Transverse colon (tissue), 4 donors: ENCODE data around the gene SLC24A3. TPM values are rescaled to one million over a fixed set of nuclear protein-coding genes. Genes with fewer than 3 reads are reported as not detected.

ENCODE experiments used
- DNase-seq: peaks from one replicate; pipeline ENCODE4 v3.0.0-alpha.2; 2019
- H3K27ac ChIP-seq, 4 donors: fragments of 200-600 bp; sonication (generic); 2 replicates each; pipeline ENCODE4 v1.5.1; 2016 to 2018; ENCODE audit warnings: inconsistent platforms in 4 of 4
- H3K27me3 ChIP-seq: fragments of 200-600 bp; sonication (generic); 2 replicates; pipeline ENCODE4 v1.5.1; 2017; ENCODE audit warnings: inconsistent platforms
- H3K36me3 ChIP-seq, 4 donors: fragments of 200-600 bp; sonication (generic); 2 replicates each; pipeline ENCODE4 v1.5.1; 2017 to 2019; ENCODE audit warnings: inconsistent platforms in 4 of 4
- H3K4me1 ChIP-seq, 4 donors: fragments of 200-600 bp; sonication (generic); 2 replicates each; pipeline ENCODE4 v1.5.1; 2017 to 2020; ENCODE audit warnings: inconsistent platforms in 4 of 4
- H3K4me3 ChIP-seq, 4 donors: fragments of 200-600 bp; sonication (generic); 1 replicate in 1 of 4; 2 replicates in 3 of 4; pipeline versions ENCODE4 v1.5.1 to v1.6.1; 2017 to 2019; ENCODE audit warnings: inconsistent platforms in 4 of 4
- H3K9me3 ChIP-seq, 2 donors: fragments of 200-600 bp; sonication (generic); 2 replicates each; pipeline ENCODE4 v1.5.1; 2017 to 2019; ENCODE audit warnings: inconsistent platforms in 2 of 2
- EP300 ChIP-seq: sonication (generic); formaldehyde crosslinking; IDR thresholded peaks from one replicate; pipeline ENCODE4 v1.6.1; 2017; ENCODE audit warnings: antibody characterized with exemption, low read depth
- POLR2A ChIP-seq: fragments of 450-650 bp; IDR thresholded peaks from one replicate; pipeline ENCODE4 v1.6.1; 2016; ENCODE audit warnings: antibody characterized with exemption, mild to moderate bottlenecking, moderate library complexity
- POLR2AphosphoS5 ChIP-seq, 3 donors: sonication (generic); formaldehyde crosslinking; IDR thresholded peaks; one replicate each; pipeline ENCODE4 v1.6.1; 2016; ENCODE audit warnings: antibody characterized with exemption in 3 of 3
- WGBS, 2 donors: methylation state at CpG; one replicate each; pipeline ENCODE4 v1.1.5; 2018; ENCODE audit warnings: low coverage in 1 of 2; 5-methylcytosine and 5-hydroxymethylcytosine counted together
- in situ Hi-C, 4 donors: fragments of 200-750 bp; cut with MboI; loops; one replicate each; pipeline versions ENCODE4 v1.15.0 to v1.15.1; 2017; ENCODE audit warnings: low sequenced_read_pairs in 3 of 4, low pct_ligation_motif_present in 1 of 4, low pct_unique_long_range_greater_than_20kb in 1 of 4
- intact Hi-C: fragments of 100-400 bp; cut with DNase I; formaldehyde crosslinking; loops from one replicate; pipeline ENCODE4 v1.15.1; 2023; ENCODE audit warnings: low total_unique reads
- total RNA-seq, 4 donors: library from RNA; depleted of rRNA; stranded (reverse); fragments of >200 nt; gene quantifications; one replicate each; pipeline ENCODE4 v1.1.0, GENCODE V29; 2016
- TF ChIP-seq, protein P1 (sequence below), 5 experiments: fragments of 200-600 bp in 3 of 5; fragments of 450-650 bp in 2 of 5; sonication (generic) in 3 of 5; IDR thresholded peaks; 1 replicate in 2 of 5; 2 replicates in 3 of 5; pipeline ENCODE4 v1.5.1; 2016 to 2017; ENCODE audit warnings: antibody characterized with exemption in 5 of 5, inconsistent platforms in 3 of 5, mild to moderate bottlenecking in 2 of 5, moderate library complexity in 1 of 5

Gene SLC24A3
- total RNA-seq, 4 donors from 2014 or later = 4.4 to 6.7 (median 4.6) TPM

DNA sequence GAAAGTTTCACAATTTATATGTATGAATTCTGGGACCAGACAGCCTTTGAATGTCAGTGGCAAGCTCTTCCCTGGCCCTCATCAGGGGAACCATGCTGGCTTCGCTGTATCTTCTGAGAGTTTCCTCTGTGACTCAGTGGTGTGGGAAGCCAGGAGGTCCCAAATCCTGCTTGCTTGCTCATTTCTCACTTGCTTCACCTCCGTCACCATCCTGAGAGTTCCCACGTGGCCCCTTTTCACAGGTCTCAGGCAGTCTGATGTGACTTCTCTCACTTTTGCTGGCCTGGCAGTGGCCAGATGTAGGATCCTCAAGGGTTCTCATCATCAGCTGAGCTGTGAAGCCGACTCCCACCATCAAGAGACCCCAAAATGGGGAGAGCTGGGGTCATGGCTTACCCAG, 517.2 kb downstream of the SLC24A3 start:
- no peaks in the 10 kb centered on the region for H3K9me3 ChIP-seq
- no peak overlapping the region for H3K4me3 ChIP-seq
- WGBS, 2 donors = 80 to 83% methylated on average over 2 to 4 of the region's 4 CpGs
- TF ChIP-seq POLR2AphosphoS5 (IDR thresholded peaks at IDR 0.05) (no peak), EP300 (no peak), POLR2A (no peak)
- TF ChIP-seq, protein P1, sequence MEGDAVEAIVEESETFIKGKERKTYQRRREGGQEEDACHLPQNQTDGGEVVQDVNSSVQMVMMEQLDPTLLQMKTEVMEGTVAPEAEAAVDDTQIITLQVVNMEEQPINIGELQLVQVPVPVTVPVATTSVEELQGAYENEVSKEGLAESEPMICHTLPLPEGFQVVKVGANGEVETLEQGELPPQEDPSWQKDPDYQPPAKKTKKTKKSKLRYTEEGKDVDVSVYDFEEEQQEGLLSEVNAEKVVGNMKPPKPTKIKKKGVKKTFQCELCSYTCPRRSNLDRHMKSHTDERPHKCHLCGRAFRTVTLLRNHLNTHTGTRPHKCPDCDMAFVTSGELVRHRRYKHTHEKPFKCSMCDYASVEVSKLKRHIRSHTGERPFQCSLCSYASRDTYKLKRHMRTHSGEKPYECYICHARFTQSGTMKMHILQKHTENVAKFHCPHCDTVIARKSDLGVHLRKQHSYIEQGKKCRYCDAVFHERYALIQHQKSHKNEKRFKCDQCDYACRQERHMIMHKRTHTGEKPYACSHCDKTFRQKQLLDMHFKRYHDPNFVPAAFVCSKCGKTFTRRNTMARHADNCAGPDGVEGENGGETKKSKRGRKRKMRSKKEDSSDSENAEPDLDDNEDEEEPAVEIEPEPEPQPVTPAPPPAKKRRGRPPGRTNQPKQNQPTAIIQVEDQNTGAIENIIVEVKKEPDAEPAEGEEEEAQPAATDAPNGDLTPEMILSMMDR (IDR thresholded peaks at IDR 0.05) = no peak
- H3K27me3 ChIP-seq = no peaks in the 10 kb centered on the region
- no peak overlapping the region for H3K27ac ChIP-seq
- no peak for DNase-seq
- H3K4me1 ChIP-seq = peaks cover 0 to under 1% (median 0%) of the 10 kb centered on the region in 4 donors
- in situ Hi-C loops (no loop called here), intact Hi-C loops (no loop called here)
- no peaks in the 10 kb centered on the region for H3K36me3 ChIP-seq

DNA sequence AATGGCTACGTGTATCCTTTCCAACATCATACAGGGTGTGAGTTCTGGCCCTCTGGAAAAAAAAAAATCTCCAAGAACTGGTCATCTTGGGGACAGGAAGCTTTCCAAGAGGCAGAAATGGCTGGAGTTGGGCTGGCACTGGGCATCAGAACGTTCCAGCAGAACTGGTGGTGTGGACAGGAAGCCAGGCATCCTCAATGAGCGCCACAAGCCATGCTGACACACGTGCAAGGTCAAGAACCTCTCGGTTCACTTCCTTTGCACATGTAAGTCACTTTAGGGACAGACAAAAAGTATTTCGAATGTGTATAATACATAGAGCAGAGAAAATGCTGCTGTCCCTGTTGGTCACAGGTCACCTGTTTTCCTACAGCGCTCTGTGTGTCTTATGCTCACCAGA, 518.3 kb downstream of the SLC24A3 start:
- Histone ChIP-seq H3K36me3 (no peaks in the 10 kb centered on the region), H3K4me3 (no peak overlapping the region), H3K27ac (no peak overlapping the region), H3K4me1 (peaks cover 2 to 11% (median 6%) of the 10 kb centered on the region in 4 donors), H3K27me3 (no peaks in the 10 kb centered on the region), H3K9me3 (no peaks in the 10 kb centered on the region)
- DNase-seq = no peak
- 71 to 80% methylated on average over 3 to 7 of the region's 7 CpGs for WGBS, 2 donors
- in situ Hi-C loops = no loop called here
- TF ChIP-seq, protein P1 (IDR thresholded peaks at IDR 0.05) = no peak
- TF ChIP-seq POLR2A (no peak), EP300 (no peak), POLR2AphosphoS5 (IDR thresholded peaks at IDR 0.05) (no peak)
- intact Hi-C loops = no loop called here

DNA sequence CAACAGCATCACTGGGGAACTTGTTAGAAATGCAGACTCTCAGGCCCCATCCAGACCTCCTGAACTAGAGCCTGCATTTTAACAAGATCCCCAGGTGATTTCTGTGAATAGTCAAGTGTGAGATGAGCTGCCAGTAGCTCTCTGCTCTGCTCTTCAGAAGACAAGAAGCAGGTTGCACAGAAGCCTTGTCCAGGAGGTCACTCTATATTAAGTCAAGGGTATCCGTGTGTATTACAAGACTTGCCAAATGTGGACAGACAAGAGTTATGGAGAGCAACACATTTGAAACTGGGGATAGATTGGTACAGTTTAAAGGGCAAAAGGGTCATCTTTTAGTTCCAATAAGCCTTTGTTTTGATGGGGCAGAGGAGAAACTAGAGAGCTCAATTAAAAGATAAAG, 522.4 kb downstream of the SLC24A3 start:
- Histone ChIP-seq H3K36me3 (no peaks in the 10 kb centered on the region), H3K27me3 (no peaks in the 10 kb centered on the region), H3K9me3 (no peaks in the 10 kb centered on the region), H3K4me1 (peaks cover 4 to 48% (median 25%) of the 10 kb centered on the region in 4 donors), H3K27ac (peak overlapping the region in 2 of 4 donors; percentile 41 to 64), H3K4me3 (no peak overlapping the region)
- 82 to 93% methylated on average over 1 of the region's 1 CpG for WGBS, 2 donors
- intact Hi-C loops (no loop called here), in situ Hi-C loops (no loop called here)
- DNase-seq = no peak
- TF ChIP-seq POLR2AphosphoS5 (IDR thresholded peaks at IDR 0.05) = no peak
- no peak for TF ChIP-seq EP300
- TF ChIP-seq, protein P1 (IDR thresholded peaks at IDR 0.05) = no peak
- TF ChIP-seq POLR2A = no peak

DNA sequence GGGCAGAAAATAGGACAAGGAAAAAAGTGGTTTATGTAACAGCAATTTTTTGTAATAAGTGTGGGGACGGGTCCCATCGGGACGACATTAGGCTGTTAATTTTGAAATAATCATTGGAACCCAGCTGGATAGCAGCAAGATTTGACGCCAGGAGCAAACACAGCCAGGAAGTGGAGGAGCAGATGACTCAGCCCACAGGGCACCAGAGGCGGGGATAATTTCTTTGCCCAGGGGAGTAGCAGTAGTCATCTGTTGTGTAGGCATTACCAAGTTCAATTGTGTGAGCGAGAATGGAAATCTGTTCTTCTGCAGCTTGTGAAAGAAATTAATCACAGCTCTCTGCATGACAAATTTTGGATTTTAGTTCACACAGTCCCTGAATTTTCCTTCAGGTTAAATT, 523.0 kb downstream of the SLC24A3 start:
- H3K4me3 ChIP-seq = no peak overlapping the region
- WGBS, 2 donors = 26 to 36% methylated on average over 5 to 6 of the region's 6 CpGs
- intact Hi-C loops (no loop called here), in situ Hi-C loops (no loop called here)
- H3K4me1 ChIP-seq = peaks cover 4 to 48% (median 25%) of the 10 kb centered on the region in 4 donors
- peak in 1 of 3 donors; percentile 10 for TF ChIP-seq POLR2AphosphoS5 (IDR thresholded peaks at IDR 0.05)
- TF ChIP-seq EP300 = no peak
- no peaks in the 10 kb centered on the region for H3K27me3 ChIP-seq
- DNase-seq = peak; percentile 72
- no peaks in the 10 kb centered on the region for H3K9me3 ChIP-seq
- peak overlapping the region; percentile 20 to 79 (median 70) for H3K27ac ChIP-seq
- no peaks in the 10 kb centered on the region for H3K36me3 ChIP-seq

DNA sequence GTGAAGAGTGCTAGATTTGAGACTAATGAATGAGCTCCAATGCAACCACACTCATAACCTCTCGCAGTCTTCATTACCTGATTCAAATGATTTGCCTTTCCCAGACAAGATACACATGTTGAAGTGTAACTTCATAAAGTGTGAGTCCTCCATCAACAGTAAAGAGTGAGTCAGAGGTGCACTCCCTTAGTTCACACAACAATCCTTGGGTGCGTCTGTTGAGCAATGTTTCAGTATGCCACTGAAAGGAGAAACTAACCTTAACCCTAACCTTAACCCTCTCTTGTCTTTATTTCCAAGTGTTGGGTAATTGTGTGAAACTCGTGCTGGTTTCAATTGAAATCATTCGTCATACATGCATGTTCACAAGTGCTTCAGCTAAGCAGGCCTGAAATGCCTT, 524.6 kb downstream of the SLC24A3 start:
- peaks cover 4 to 48% (median 25%) of the 10 kb centered on the region in 4 donors for H3K4me1 ChIP-seq
- H3K27me3 ChIP-seq = no peaks in the 10 kb centered on the region
- peak; percentile 41 for DNase-seq
- WGBS, 2 donors = 30 to 45% methylated on average over 4 of the region's 4 CpGs
- TF ChIP-seq EP300 (no peak), POLR2AphosphoS5 (IDR thresholded peaks at IDR 0.05) (peak in 2 of 3 donors; percentile 61 to 80)
- TF ChIP-seq, protein P1 (IDR thresholded peaks at IDR 0.05) = no peak
- no peak overlapping the region for H3K4me3 ChIP-seq
- in situ Hi-C loops (no loop called here), intact Hi-C loops (no loop called here)
- peak overlapping the region; percentile 51 to 79 (median 77) for H3K27ac ChIP-seq
- no peaks in the 10 kb centered on the region for H3K9me3 ChIP-seq
- no peaks in the 10 kb centered on the region for H3K36me3 ChIP-seq
